ENCODE measurements around the gene DYNC1I1.

GRCh38 chr7:96102096-96102811, 329.9 kb downstream of the DYNC1I1 start:
- TF ChIP-seq CTCF (conservative IDR thresholded peaks at IDR 0.05) (no peak), ZFX (IDR thresholded peaks at IDR 0.05) (no peak)
